PC-3 (cell line): Measurements from ENCODE around the gene DCDC2.

Experiments used
- CTCF ChIP-seq: fragments of 300-600 bp; sonication (generic); conservative IDR thresholded peaks from 2 replicates; pipeline ENCODE4 v1.5.1; 2017; ENCODE audit warnings: antibody characterized with exemption, low read depth, mild to moderate bottlenecking, low read length
- EZH2 ChIP-seq: fragments of 300-600 bp; sonication (generic); IDR thresholded peaks from one replicate; pipeline ENCODE4 v1.6.1; 2017; ENCODE audit warnings: antibody characterized with exemption, mild to moderate bottlenecking, low read length; ENCODE audit not compliant: unreplicated experiment
- EZH2phosphoT487 ChIP-seq: fragments of 300-600 bp; sonication (generic); IDR thresholded peaks from 2 replicates; pipeline ENCODE4 v1.6.1; 2018; ENCODE audit warnings: mild to moderate bottlenecking, antibody characterized with exemption, low read length, borderline replicate concordance

- TF ChIP-seq CTCF (no peak), EZH2 (no peak), EZH2phosphoT487 (no peak)
Measured at GRCh38 chr6:24272148-24272547, 85.7 kb downstream of the DCDC2 start.
